HCT116 (cell line): Measurements from ENCODE around the gene MAGOH. TPM values are rescaled to one million over a fixed set of nuclear protein-coding genes. Genes with fewer than 3 reads are reported as not detected.

Source experiments
- ATAC-seq: fragments of 200-7000 bp; cut with Tn5 transposase; 2 replicates; pipeline ENCODE4 v1.9.1; 2020; ENCODE audit warnings: mild to moderate bottlenecking, moderate library complexity
- BruUV-seq: library from RNA; stranded (reverse); fragments of 400-500 nt; replicated peaks from 2 replicates; lab custom pipeline; 2021; lab: Mats Ljungman, UMichigan
- CTCF ChIA-PET: fragments of 300-600 bp; sonication (Branson Sonifier 250); formaldehyde crosslinking; loops from one replicate; lab custom pipeline; 2021; ENCODE audit warnings: antibody characterized with exemption; lab: Charles Lee
- POLR2A ChIA-PET: fragments of 300-600, 350-600 bp; sonication (Branson Sonifier 250); formaldehyde crosslinking; loops from one replicate; lab custom pipeline; 2021; ENCODE audit warnings: antibody characterized with exemption; lab: Charles Lee
- RAD21 ChIA-PET, 2 experiments: fragments of 300-600 bp; sonication (Branson Sonifier 250); formaldehyde crosslinking; loops; one replicate each; lab custom pipeline; 2023; ENCODE audit warnings: low total read pairs in 2 of 2; ENCODE audit not compliant: uncharacterized antibody in 2 of 2, unreplicated experiment in 2 of 2, low non-redundant PET in 1 of 2; lab: Charles Lee
- DNase-seq: peaks from one replicate; pipeline ENCODE4 v3.0.0-alpha.2; 2010; ENCODE audit warnings: low read depth, low spot score
- H2AFZ ChIP-seq: fragments of 200-600 bp; shearing (Covaris generic), sonication (generic); 2 replicates; pipeline ENCODE4 v1.6.1; 2017; ENCODE audit warnings: low read depth, mixed run types, mixed read lengths, antibody characterized with exemption, low read length; ENCODE audit not compliant: poor library complexity, severe bottlenecking
- H3K27ac ChIP-seq: 2 replicates; pipeline ENCODE4 v1.5.1; 2012; ENCODE audit warnings: low read depth, low read length
- H3K27me3 ChIP-seq: fragments of 200-600 bp; sonication (generic); 2 replicates; pipeline ENCODE4 v1.6.1; 2016; ENCODE audit warnings: mixed run types, low read length, mixed read lengths; ENCODE audit not compliant: insufficient read depth
- H3K36me3 ChIP-seq, 2 experiments: fragments of 200-500 bp in 1 of 2; fragments of 200-600 bp in 1 of 2; sonication (Bioruptor generic) in 1 of 2; sonication (generic) in 1 of 2; 2 replicates each; pipeline versions ENCODE4 v1.5.1 to v1.6.1; 2014 to 2016; ENCODE audit warnings: low read length in 2 of 2, inconsistent platforms in 1 of 2, mixed read lengths in 1 of 2, mixed run types in 1 of 2; ENCODE audit not compliant: insufficient read depth in 2 of 2, control insufficient read depth in 1 of 2
- H3K4me1 ChIP-seq, 2 experiments: fragments of 200-600 bp in 1 of 2; sonication (generic) in 1 of 2; 2 replicates each; pipeline versions ENCODE4 v1.5.1 to v1.6.1; 2012 to 2017; ENCODE audit warnings: low read length in 2 of 2, inconsistent platforms in 1 of 2, mild to moderate bottlenecking in 1 of 2, mixed read lengths in 1 of 2, mixed run types in 1 of 2, moderate library complexity in 1 of 2; ENCODE audit not compliant: insufficient read depth in 2 of 2, control insufficient read depth in 1 of 2
- H3K4me2 ChIP-seq: fragments of 200-600 bp; sonication (generic); 2 replicates; pipeline ENCODE4 v1.6.1; 2017; ENCODE audit warnings: mixed run types, low read length, mixed read lengths
- H3K4me3 ChIP-seq, 2 experiments: fragments of 200-600 bp in 1 of 2; sonication (generic) in 1 of 2; replicated peaks in 1 of 2; 2 replicates each; pipeline ENCODE4 v1.5.1; 2011 to 2016; ENCODE audit warnings: low read length in 2 of 2, control low read depth in 1 of 2, low read depth in 1 of 2, mild to moderate bottlenecking in 1 of 2, mixed read lengths in 1 of 2, mixed run types in 1 of 2
- H3K79me2 ChIP-seq: fragments of 200-600 bp; sonication (generic); 2 replicates; pipeline ENCODE4 v1.6.1; 2017; ENCODE audit warnings: mild to moderate bottlenecking, mixed run types, low read length, moderate library complexity, mixed read lengths; ENCODE audit not compliant: insufficient read depth
- H3K9ac ChIP-seq: fragments of 200-600 bp; sonication (generic); 2 replicates; pipeline ENCODE4 v1.6.1; 2016; ENCODE audit warnings: low read length, mixed read lengths
- H3K9me2 ChIP-seq: fragments of 200-600 bp; sonication (generic), shearing (Covaris generic); 2 replicates; pipeline ENCODE4 v1.6.1; 2017; ENCODE audit warnings: mixed run types, mild to moderate bottlenecking, moderate library complexity; ENCODE audit not compliant: insufficient read depth
- H3K9me3 ChIP-seq, 2 experiments: fragments of 200-500 bp in 1 of 2; fragments of 200-600 bp in 1 of 2; sonication (Bioruptor generic) in 1 of 2; sonication (generic) in 1 of 2; 2 replicates each; pipeline ENCODE4 v1.6.1; 2014 to 2017; ENCODE audit warnings: low read length in 2 of 2, mixed read lengths in 2 of 2, inconsistent platforms in 1 of 2, low read depth in 1 of 2, mild to moderate bottlenecking in 1 of 2, mixed run types in 1 of 2, moderate library complexity in 1 of 2; ENCODE audit not compliant: control insufficient read depth in 1 of 2, insufficient read depth in 1 of 2
- H4K20me1 ChIP-seq: fragments of 200-600 bp; sonication (generic), shearing (Covaris generic); 2 replicates; pipeline ENCODE4 v1.6.1; 2017; ENCODE audit warnings: mixed run types, mild to moderate bottlenecking, moderate library complexity; ENCODE audit not compliant: insufficient read depth
- ATF3 ChIP-seq: IDR thresholded peaks from 2 replicates; pipeline ENCODE4 v1.6.1; 2012
- CBX3 ChIP-seq: IDR thresholded peaks from 2 replicates; pipeline ENCODE4 v1.6.1; 2012; ENCODE audit warnings: low read depth
- CEBPB ChIP-seq: IDR thresholded peaks from 2 replicates; pipeline ENCODE4 v1.6.1; 2012; ENCODE audit warnings: low read depth
- CTCF ChIP-seq, 3 experiments: fragments of 200-600 bp in 1 of 3; sonication (generic) in 1 of 3; IDR thresholded peaks in 2 of 3; conservative IDR thresholded peaks in 1 of 3; 2 replicates each; pipeline ENCODE4 v1.5.1; 2012 to 2017; ENCODE audit warnings: low read depth in 2 of 3, low read length in 2 of 3, antibody characterized with exemption in 1 of 3, borderline replicate concordance in 1 of 3, control low read depth in 1 of 3, mild to moderate bottlenecking in 1 of 3, mixed read lengths in 1 of 3, mixed run types in 1 of 3, moderate library complexity in 1 of 3; ENCODE audit not compliant: insufficient read depth in 1 of 3
- EZH2 ChIP-seq: fragments of 200-600 bp; sonication (generic); IDR thresholded peaks from 2 replicates; pipeline ENCODE4 v1.6.1; 2017; ENCODE audit warnings: antibody characterized with exemption, mixed run types
- EZH2phosphoT487 ChIP-seq: fragments of 200-600 bp; IDR thresholded peaks from 2 replicates; pipeline ENCODE4 v1.6.1; 2018; ENCODE audit warnings: antibody characterized with exemption, borderline replicate concordance
- POLR2AphosphoS5 ChIP-seq: IDR thresholded peaks from 2 replicates; pipeline ENCODE4 v1.6.1; 2011; ENCODE audit warnings: mild to moderate bottlenecking, low read depth, low read length, moderate library complexity
- ZBTB33 ChIP-seq: IDR thresholded peaks from 2 replicates; pipeline ENCODE4 v1.6.1; 2011; ENCODE audit warnings: mild to moderate bottlenecking, low read length, moderate library complexity; ENCODE audit not compliant: insufficient replicate concordance; ENCODE audit errors: extremely low read depth
- ZFX ChIP-seq: fragments of 450-650 bp; IDR thresholded peaks from 2 replicates; pipeline ENCODE4 v1.6.1; 2017
- intact Hi-C: fragments of 100-400 bp; cut with micrococcal nuclease; formaldehyde crosslinking; loops from 2 replicates; pipeline ENCODE4 v1.10.0; 2022
- total RNA-seq: library from RNA; stranded (reverse); gene quantifications from one replicate; pipeline ENCODE4 v1.2.1, GENCODE V29; 2021; ENCODE audit not compliant: unreplicated experiment

The MAGOH gene
- total RNA-seq, 1 experiment from 2014 or later, result 63.7 TPM

GRCh38 chr1:53189061-53189460, 49.3 kb downstream of the MAGOH start:
- Histone ChIP-seq H3K9ac (no peak overlapping the region), H2AFZ (no peak overlapping the region), H3K27me3 (no peaks in the 10 kb centered on the region), H3K4me3 (no peak overlapping the region), H3K4me2 (no peak overlapping the region), H3K79me2 (no peaks in the 10 kb centered on the region), H4K20me1 (no peaks in the 10 kb centered on the region), H3K4me1 (peaks cover 0 to 4% of the 10 kb centered on the region in 2 experiments; a peak in 1 of 4 replicates), H3K27ac (no peak overlapping the region), H3K9me3 (no peaks in the 10 kb centered on the region), H3K36me3 (no peaks in the 10 kb centered on the region), H3K9me2 (no peaks in the 10 kb centered on the region)
- ChIA-PET POLR2A (no interaction called here), CTCF (no interaction called here), RAD21 (no interaction called here)
- DNase-seq, result no peak
- BruUV-seq, result no TSS peak
- intact Hi-C loops, result loop anchor here (10.0 kb wide), 1 partner anchor 174 kb away; no protein-coding TSS in a partner anchor
- TF ChIP-seq CTCF (IDR thresholded peaks at IDR 0.05 in 2 of 3, conservative IDR thresholded peaks at IDR 0.05 in 1 of 3; ENCODE audit: borderline replicate concordance in 1 of 3, insufficient read depth in 1 of 3, low read depth in 2 of 3, low read length in 2 of 3) (no peak), CEBPB (no peak), EZH2phosphoT487 (no peak), ZBTB33 (no peak), CBX3 (no peak), ZFX (no peak), ATF3 (no peak), POLR2AphosphoS5 (no peak), EZH2 (no peak)
- no peak for ATAC-seq
